ENCODE results near the gene PPP1R17.

Gene PPP1R17

DNA sequence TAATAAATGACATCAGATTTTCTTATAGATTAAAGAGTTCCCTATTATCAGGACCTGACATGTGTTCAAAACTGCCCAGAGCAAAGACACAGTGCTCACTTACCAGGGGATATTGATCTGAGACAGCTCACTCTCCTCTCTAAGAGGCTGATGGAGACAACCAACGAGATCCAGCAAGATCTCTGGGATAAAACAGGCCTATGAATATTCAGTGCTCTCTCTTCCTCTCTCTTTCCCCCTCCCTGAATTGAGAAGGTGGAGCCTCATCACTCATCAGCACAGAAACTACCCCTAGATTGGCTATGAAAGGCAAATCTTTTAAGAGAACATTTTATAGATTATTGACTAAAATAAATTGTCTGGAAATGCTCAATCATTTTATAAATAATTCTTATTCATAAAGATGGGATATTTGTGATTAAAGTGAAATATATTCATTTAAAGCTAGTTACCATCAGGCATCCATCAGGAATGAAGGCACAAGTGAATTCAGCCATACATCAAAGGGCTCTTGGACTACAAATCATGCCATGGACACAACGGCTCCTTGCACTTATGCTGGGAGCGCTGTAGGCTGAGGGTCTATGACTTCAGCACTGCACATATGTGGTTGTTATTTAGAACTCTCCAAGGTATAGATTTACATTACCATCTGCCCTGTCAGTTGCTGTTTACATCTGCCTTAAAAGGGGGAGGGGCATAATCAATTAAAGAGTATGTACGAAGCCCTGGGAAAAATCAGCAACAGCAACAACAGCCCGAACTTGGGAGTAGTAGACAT, 3.4 kb upstream of the PPP1R17 start:
- no peak for TF ChIP-seq ZFX (IDR thresholded peaks at IDR 0.05; ENCODE audit: borderline replicate concordance)
- TF ChIP-seq CTCF (IDR thresholded peaks at IDR 0.05): no peak
- no peak overlapping the region for H3K27ac ChIP-seq

DNA sequence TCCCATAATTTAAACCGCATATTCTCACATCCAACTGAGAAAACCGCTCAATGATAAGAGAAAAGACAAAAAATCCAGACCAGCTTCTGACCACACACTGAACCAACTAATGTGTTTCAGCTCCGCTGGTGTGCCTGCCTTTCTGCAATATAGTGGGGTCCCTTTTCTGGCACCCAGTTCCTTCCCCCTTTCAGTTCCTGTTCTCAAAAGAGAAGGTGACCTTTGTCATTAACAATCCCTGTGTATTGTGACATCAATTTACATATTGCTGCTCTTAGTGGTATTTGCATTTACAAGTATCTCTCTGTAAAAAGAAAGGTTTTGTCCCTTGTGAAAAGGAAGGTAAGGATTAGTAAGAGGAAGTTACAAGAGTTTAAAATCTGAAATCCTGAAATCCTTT, 1.4 kb downstream of the PPP1R17 start:
- no peak overlapping the region for H3K27ac ChIP-seq
- TF ChIP-seq ZFX (IDR thresholded peaks at IDR 0.05; ENCODE audit: borderline replicate concordance): no peak
- no peak for TF ChIP-seq CTCF (IDR thresholded peaks at IDR 0.05)

GRCh38 chr7:31688996-31689395, 2.0 kb downstream of the PPP1R17 start:
- TF ChIP-seq ZFX (IDR thresholded peaks at IDR 0.05; ENCODE audit: borderline replicate concordance) (no peak), CTCF (IDR thresholded peaks at IDR 0.05) (no peak)
- H3K27ac ChIP-seq: no peak overlapping the region

GRCh38 chr7:31690935-31691334, 3.9 kb downstream of the PPP1R17 start:
- H3K27ac ChIP-seq: no peak overlapping the region
- TF ChIP-seq CTCF (IDR thresholded peaks at IDR 0.05) (no peak), ZFX (IDR thresholded peaks at IDR 0.05; ENCODE audit: borderline replicate concordance) (no peak)

DNA sequence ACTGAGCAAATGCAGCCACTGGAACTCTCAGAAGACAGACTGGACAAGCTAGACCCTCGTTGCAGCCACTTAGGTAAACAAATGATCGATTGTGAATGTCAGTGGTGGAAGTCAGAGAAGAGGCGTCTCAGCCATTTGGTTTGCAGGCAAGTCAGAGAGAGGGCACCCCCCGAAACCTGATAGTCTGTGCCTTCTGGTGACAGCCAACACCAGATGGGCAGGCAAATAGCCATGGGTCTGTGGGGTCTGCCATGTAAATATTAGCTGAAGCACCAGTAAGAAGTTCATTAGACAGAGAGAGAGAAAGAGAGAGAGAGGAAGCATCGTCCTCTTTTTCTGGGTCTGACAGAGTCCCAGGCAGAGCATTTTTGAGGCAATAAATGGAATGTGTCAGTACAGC, 5.4 kb downstream of the PPP1R17 start:
- no peak overlapping the region for H3K27ac ChIP-seq
- TF ChIP-seq ZFX (IDR thresholded peaks at IDR 0.05; ENCODE audit: borderline replicate concordance) (no peak), CTCF (IDR thresholded peaks at IDR 0.05) (no peak)

DNA sequence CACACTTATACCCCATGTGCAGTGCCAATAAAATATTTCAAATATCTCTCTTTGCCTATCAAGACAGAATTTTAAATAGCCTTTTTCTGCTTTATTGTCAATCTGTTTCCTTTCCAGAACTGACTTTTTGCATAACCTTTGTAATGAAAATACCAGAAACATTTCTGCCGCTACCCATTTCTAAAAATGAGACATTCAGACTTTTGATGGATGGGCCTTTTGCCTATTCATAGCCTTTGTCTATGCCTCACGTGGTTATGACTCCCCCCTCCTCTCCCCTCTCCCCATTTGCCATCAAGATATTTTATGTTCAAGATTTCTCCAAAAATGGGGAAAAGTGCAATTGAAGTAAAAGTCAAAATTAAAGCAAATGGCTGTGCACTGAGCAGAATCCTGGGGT, 5.9 kb downstream of the PPP1R17 start:
- no peak overlapping the region for H3K27ac ChIP-seq
- TF ChIP-seq CTCF (IDR thresholded peaks at IDR 0.05) (no peak), ZFX (IDR thresholded peaks at IDR 0.05; ENCODE audit: borderline replicate concordance) (no peak)

DNA sequence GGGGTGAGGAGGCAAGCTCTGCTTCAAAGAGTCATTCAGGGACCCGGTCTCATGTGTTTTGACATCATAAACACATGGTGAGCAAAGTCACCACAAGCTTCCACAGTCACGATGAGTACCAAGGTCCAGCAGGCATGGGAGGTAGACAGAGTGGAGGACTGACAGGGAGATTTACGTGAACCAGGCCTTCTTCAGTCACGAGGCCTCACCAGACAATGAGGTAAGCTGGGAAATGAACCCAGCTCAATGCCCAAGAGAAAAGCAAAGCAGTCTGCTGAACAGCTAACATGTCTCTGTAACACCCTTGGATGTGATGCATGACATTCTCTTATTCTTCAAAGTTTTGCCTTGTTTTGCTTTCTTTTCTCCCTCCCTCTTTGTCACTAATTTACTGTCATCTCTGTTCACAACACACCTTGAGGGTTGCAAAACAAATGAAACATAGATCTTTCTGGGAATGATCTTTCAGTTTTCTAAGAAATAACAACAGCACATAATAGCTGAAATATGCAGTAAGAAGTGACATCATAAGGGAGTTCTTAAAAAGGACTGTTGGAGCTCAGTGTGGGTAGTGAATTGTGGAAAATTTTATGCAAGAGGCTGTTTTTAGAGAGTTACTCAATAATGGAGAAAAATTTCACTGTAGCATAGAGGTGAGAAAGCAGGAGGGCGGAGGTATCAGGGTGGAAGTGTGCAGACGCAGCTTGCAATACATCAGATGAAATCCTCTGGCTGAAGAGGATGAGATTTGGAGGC, 9.0 kb downstream of the PPP1R17 start:
- TF ChIP-seq CTCF (IDR thresholded peaks at IDR 0.05) (no peak), ZFX (IDR thresholded peaks at IDR 0.05; ENCODE audit: borderline replicate concordance) (no peak)
- no peak overlapping the region for H3K27ac ChIP-seq

Measured in 22Rv1 (cell line).